OCI-LY3 (cell line): ENCODE results near the gene PIP4P1.

Source experiments
- H2AFZ ChIP-seq: fragments of 200-600, 300-600 bp; shearing (Covaris generic); 2 replicates; pipeline ENCODE4 v1.6.0; 2014; ENCODE audit warnings: antibody characterized with exemption, low read depth, low read length
- H3K27ac ChIP-seq: fragments of 200-600, 300-600 bp; sonication (generic); 2 replicates; pipeline ENCODE4 v1.5.1; 2014; ENCODE audit warnings: mild to moderate bottlenecking, low read length, moderate library complexity, mixed read lengths
- H3K27me3 ChIP-seq: fragments of 200-600, 300-600 bp; sonication (generic); 2 replicates; pipeline ENCODE4 v1.6.1; 2014; ENCODE audit warnings: low read depth, low read length, mixed read lengths
- H3K36me3 ChIP-seq: fragments of 200-600, 300-600 bp; sonication (generic); replicated peaks from 2 replicates; pipeline ENCODE3; 2014; ENCODE audit warnings: low read depth, low read length, mixed read lengths
- H3K4me1 ChIP-seq: fragments of 300-600, 200-600 bp; sonication (generic); 2 replicates; pipeline ENCODE4 v1.6.1; 2014; ENCODE audit warnings: low read length, mixed read lengths
- H3K4me2 ChIP-seq: fragments of 200-600, 300-600 bp; sonication (generic); 2 replicates; pipeline ENCODE4 v1.6.1; 2014; ENCODE audit warnings: low read length, mixed read lengths
- H3K4me3 ChIP-seq: fragments of 300-600, 200-600 bp; sonication (generic); 2 replicates; pipeline ENCODE4 v1.5.1; 2014; ENCODE audit warnings: antibody characterized with exemption, mild to moderate bottlenecking, low read length, moderate library complexity
- H3K79me2 ChIP-seq: fragments of 300-600, 200-600 bp; shearing (Covaris generic); 2 replicates; pipeline ENCODE4 v1.6.1; 2014; ENCODE audit warnings: mild to moderate bottlenecking, low read length, mixed read lengths
- H3K9ac ChIP-seq: fragments of 300-600, 200-600 bp; shearing (Covaris generic); 2 replicates; pipeline ENCODE4 v1.6.0; 2014; ENCODE audit warnings: mild to moderate bottlenecking, low read length, moderate library complexity
- H3K9me3 ChIP-seq: fragments of 200-600, 300-600 bp; shearing (Covaris generic); 2 replicates; pipeline ENCODE4 v1.6.1; 2014; ENCODE audit warnings: low read length, mixed read lengths; ENCODE audit not compliant: insufficient read depth
- H4K20me1 ChIP-seq: fragments of 200-600, 300-600 bp; sonication (generic); 2 replicates; pipeline ENCODE4 v1.6.1; 2016; ENCODE audit warnings: low read length, mixed read lengths; ENCODE audit not compliant: insufficient read depth
- EZH2phosphoT487 ChIP-seq: fragments of 200-600 bp; shearing (Covaris generic); IDR thresholded peaks from 2 replicates; pipeline ENCODE4 v1.6.1; 2018; ENCODE audit warnings: antibody characterized with exemption, mixed run types, low read depth
- TF ChIP-seq, protein P1 (sequence below): fragments of 200-600, 300-600 bp; sonication (generic); IDR thresholded peaks from 2 replicates; pipeline ENCODE4 v1.5.1; 2014; ENCODE audit warnings: antibody characterized with exemption, low read length, low read depth

PIP4P1 gene

DNA sequence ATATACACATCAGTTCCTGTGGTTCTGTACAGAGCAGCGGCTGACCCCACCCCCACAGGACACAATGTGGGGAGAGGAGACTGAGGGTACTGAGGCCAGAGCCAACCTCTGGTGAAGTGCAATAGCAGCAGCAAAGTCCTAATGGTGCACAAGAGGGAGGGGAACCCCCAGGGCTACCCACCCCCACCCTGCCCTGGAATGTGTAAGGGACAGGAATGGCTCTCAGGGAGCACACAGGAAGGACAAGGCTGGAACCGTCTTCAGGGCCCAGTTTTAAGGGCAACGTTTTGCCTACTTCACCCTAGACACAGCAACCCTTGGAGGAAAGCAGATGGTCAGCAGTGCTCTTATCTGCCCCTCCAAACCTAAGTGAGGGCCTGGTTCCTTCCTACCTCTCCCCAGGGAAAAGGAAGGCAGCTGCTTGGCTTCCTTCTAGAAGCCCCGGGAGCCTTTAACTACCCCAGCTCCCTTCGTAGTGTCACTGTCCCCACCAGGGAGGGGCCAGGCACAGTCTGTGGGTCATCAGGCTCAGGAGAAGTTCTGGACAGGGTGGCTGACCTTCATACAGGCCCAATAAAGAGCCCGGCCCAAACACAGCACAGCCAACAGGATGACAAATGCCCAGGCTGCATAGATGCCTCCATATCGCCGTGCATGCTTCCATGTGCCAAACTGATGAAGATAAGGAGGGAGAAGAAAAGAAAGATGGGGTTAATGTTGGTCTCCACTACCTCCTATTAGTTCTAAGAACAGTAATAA is 3.0 kb downstream of the PIP4P1 start:
- H3K27me3 ChIP-seq, result no peaks in the 10 kb centered on the region
- H4K20me1 ChIP-seq, result no peaks in the 10 kb centered on the region
- H3K4me2 ChIP-seq, result no peak overlapping the region
- H3K9me3 ChIP-seq, result no peaks in the 10 kb centered on the region
- H3K79me2 ChIP-seq, result peaks cover 74% of the 10 kb centered on the region
- H3K36me3 ChIP-seq, result peaks cover 49% of the 10 kb centered on the region
- H2AFZ ChIP-seq, result no peak overlapping the region
- peak overlapping the region; percentile 10; the same call in 1 of the 2 replicates for H3K27ac ChIP-seq
- TF ChIP-seq, protein P1, sequence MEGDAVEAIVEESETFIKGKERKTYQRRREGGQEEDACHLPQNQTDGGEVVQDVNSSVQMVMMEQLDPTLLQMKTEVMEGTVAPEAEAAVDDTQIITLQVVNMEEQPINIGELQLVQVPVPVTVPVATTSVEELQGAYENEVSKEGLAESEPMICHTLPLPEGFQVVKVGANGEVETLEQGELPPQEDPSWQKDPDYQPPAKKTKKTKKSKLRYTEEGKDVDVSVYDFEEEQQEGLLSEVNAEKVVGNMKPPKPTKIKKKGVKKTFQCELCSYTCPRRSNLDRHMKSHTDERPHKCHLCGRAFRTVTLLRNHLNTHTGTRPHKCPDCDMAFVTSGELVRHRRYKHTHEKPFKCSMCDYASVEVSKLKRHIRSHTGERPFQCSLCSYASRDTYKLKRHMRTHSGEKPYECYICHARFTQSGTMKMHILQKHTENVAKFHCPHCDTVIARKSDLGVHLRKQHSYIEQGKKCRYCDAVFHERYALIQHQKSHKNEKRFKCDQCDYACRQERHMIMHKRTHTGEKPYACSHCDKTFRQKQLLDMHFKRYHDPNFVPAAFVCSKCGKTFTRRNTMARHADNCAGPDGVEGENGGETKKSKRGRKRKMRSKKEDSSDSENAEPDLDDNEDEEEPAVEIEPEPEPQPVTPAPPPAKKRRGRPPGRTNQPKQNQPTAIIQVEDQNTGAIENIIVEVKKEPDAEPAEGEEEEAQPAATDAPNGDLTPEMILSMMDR, result no peak
- no peak for TF ChIP-seq EZH2phosphoT487
- H3K9ac ChIP-seq, result no peak overlapping the region
- peaks cover 44% of the 10 kb centered on the region for H3K4me1 ChIP-seq
- no peak overlapping the region for H3K4me3 ChIP-seq

DNA sequence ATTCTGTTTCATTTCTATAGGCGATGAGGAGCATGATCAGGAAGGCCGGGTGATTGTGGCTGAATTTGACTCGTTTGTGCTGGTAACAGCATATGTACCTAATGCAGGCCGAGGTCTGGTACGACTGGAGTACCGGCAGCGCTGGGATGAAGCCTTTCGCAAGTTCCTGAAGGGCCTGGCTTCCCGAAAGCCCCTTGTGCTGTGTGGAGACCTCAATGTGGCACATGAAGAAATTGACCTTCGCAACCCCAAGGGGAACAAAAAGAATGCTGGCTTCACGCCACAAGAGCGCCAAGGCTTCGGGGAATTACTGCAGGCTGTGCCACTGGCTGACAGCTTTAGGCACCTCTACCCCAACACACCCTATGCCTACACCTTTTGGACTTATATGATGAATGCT is 4.3 kb downstream of the PIP4P1 start:
- no peak overlapping the region for H3K4me3 ChIP-seq
- peaks cover 52% of the 10 kb centered on the region for H3K36me3 ChIP-seq
- peaks cover 84% of the 10 kb centered on the region for H3K79me2 ChIP-seq
- no peak overlapping the region for H3K9ac ChIP-seq
- no peak overlapping the region for H3K27ac ChIP-seq
- TF ChIP-seq, protein P1, result no peak
- no peak for TF ChIP-seq EZH2phosphoT487
- H4K20me1 ChIP-seq, result no peaks in the 10 kb centered on the region
- no peak overlapping the region for H2AFZ ChIP-seq
- H3K4me1 ChIP-seq, result peaks cover 36% of the 10 kb centered on the region
- H3K4me2 ChIP-seq, result peak overlapping the region; percentile 95
- no peaks in the 10 kb centered on the region for H3K9me3 ChIP-seq
- H3K27me3 ChIP-seq, result no peaks in the 10 kb centered on the region

DNA sequence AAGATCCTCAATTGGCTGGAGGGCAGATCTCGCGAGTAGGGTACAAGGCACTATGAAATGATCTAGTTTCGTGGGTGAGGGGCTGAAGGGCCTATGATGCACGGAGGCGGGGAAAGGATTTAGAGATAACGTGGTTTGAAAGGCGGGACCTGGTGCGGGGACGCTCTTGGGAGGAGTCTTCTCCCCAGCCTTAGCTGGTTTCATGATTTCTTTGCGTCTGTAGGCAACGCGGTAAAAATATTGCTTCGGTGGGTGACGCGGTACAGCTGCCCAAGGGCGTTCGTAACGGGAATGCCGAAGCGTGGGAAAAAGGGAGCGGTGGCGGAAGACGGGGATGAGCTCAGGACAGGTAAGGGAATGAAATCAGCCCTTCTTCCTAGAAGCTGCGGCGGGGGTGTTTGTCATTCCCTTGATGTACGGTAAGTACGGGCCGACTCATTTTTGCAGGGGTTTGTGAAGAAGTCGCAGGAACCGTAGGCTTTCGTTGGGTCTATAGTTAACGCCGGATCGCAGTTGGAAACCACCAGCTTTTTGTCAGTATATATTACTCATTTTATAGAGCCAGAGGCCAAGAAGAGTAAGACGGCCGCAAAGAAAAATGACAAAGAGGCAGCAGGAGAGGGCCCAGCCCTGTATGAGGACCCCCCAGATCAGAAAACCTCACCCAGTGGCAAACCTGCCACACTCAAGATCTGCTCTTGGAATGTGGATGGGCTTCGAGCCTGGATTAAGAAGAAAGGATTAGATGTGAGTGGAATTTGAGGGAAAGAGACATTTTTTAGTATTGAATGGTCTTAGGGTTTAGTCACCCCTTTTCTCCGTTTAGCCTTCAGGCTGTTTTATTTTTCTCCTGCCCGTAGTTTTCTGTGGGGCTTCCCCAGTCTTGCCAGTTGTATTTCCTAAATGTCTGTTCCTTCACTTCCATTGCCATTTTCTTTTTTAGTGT is 5.6 kb downstream of the PIP4P1 start:
- H3K36me3 ChIP-seq, result peaks cover 58% of the 10 kb centered on the region
- peaks cover 79% of the 10 kb centered on the region for H3K79me2 ChIP-seq
- H3K4me3 ChIP-seq, result peak overlapping the region; percentile 93
- H3K4me2 ChIP-seq, result peak overlapping the region; percentile 95
- H3K9ac ChIP-seq, result peak overlapping the region; percentile 94
- H3K9me3 ChIP-seq, result no peaks in the 10 kb centered on the region
- H4K20me1 ChIP-seq, result no peaks in the 10 kb centered on the region
- peaks cover 36% of the 10 kb centered on the region for H3K4me1 ChIP-seq
- H2AFZ ChIP-seq, result peak overlapping the region; percentile 49; the same call in 1 of the 2 replicates
- H3K27ac ChIP-seq, result peak overlapping the region; percentile 88
- TF ChIP-seq, protein P1, result no peak
- no peak for TF ChIP-seq EZH2phosphoT487
- H3K27me3 ChIP-seq, result no peaks in the 10 kb centered on the region
